HepG2 (cell line): ENCODE measurements around the gene CCN2. TPM values are rescaled to one million over a fixed set of nuclear protein-coding genes. Genes with fewer than 3 reads are reported as not detected.
A peak's percentile ranks its signal among the peaks of the same experiment; 100 is the strongest.

Experiments used
- ARID2 ChIP-seq: sonication (generic); formaldehyde crosslinking; IDR thresholded peaks from 2 replicates; pipeline ENCODE4 v1.8.1; 2022; ENCODE audit warnings: mild to moderate bottlenecking, missing genetic modification reagents, borderline replicate concordance
- CENPT ChIP-seq: sonication (generic); formaldehyde crosslinking; IDR thresholded peaks from 2 replicates; pipeline ENCODE4 v1.8.0; 2022; ENCODE audit warnings: low read depth, mild to moderate bottlenecking, moderate library complexity, missing genetic modification reagents
- HNRNPUL1 ChIP-seq: fragments of 200-400 bp; formaldehyde crosslinking; IDR thresholded peaks from 2 replicates; pipeline ENCODE4 v1.6.1; 2017; ENCODE audit warnings: low read depth, mild to moderate bottlenecking, low read length, moderate library complexity
- MLLT10 ChIP-seq: sonication (generic); formaldehyde crosslinking; IDR thresholded peaks from 2 replicates; pipeline ENCODE4 v1.4.0; 2020; ENCODE audit warnings: missing genetic modification reagents
- NAIF1 ChIP-seq: sonication (generic); formaldehyde crosslinking; IDR thresholded peaks from 2 replicates; pipeline ENCODE4 v1.5.0; 2020; ENCODE audit warnings: mild to moderate bottlenecking, missing genetic modification reagents, borderline replicate concordance
- PHF21A ChIP-seq: sonication (generic); formaldehyde crosslinking; IDR thresholded peaks from 2 replicates; pipeline ENCODE4 v1.5.0; 2020; ENCODE audit warnings: mild to moderate bottlenecking, missing genetic modification reagents
- RXRA ChIP-seq: sonication (generic); formaldehyde crosslinking; IDR thresholded peaks from 2 replicates; pipeline ENCODE4 v1.5.1; 2020; ENCODE audit warnings: missing genetic modification reagents
- SRSF4 ChIP-seq: fragments of 200-400 bp; formaldehyde crosslinking; IDR thresholded peaks from one replicate; pipeline ENCODE4 v1.6.1; 2018; ENCODE audit warnings: mild to moderate bottlenecking, low read depth, low read length, moderate library complexity; ENCODE audit not compliant: poor library complexity, severe bottlenecking
- SUZ12 ChIP-seq: fragments of 150-350 bp; IDR thresholded peaks from 2 replicates; pipeline ENCODE4 v1.6.1; 2014; ENCODE audit warnings: low read depth, low read length
- TARDBP ChIP-seq: sonication (generic); formaldehyde crosslinking; IDR thresholded peaks from 2 replicates; pipeline ENCODE4 v1.8.0; 2022; ENCODE audit warnings: mild to moderate bottlenecking, missing genetic modification reagents
- TCF7L2 ChIP-seq: IDR thresholded peaks from 2 replicates; pipeline ENCODE4 v1.6.1; 2011; ENCODE audit warnings: mild to moderate bottlenecking, low read depth, low read length, moderate library complexity
- THYN1 ChIP-seq: sonication (generic); formaldehyde crosslinking; IDR thresholded peaks from 2 replicates; pipeline ENCODE4 v1.8.1; 2023; ENCODE audit warnings: low read depth, mild to moderate bottlenecking, moderate library complexity, missing genetic modification reagents, borderline replicate concordance
- XRCC5 ChIP-seq: fragments of 200-400 bp; formaldehyde crosslinking; optimal IDR thresholded peaks from 2 replicates; pipeline ENCODE3; 2017; ENCODE audit warnings: mild to moderate bottlenecking, low read length
- ZBTB7A ChIP-seq: sonication (generic); formaldehyde crosslinking; IDR thresholded peaks from 2 replicates; pipeline ENCODE4 v1.8.0; 2022; ENCODE audit warnings: mild to moderate bottlenecking, missing genetic modification reagents
- ZNF333 ChIP-seq: sonication (generic); formaldehyde crosslinking; IDR thresholded peaks from 2 replicates; pipeline ENCODE4 v1.4.0; 2020; ENCODE audit warnings: mild to moderate bottlenecking, missing genetic modification reagents, borderline replicate concordance
- ZNF354B ChIP-seq: sonication (generic); formaldehyde crosslinking; IDR thresholded peaks from 2 replicates; pipeline ENCODE4 v1.8.0; 2022; ENCODE audit warnings: mild to moderate bottlenecking, missing genetic modification reagents
- ZNF451 ChIP-seq: sonication (generic); formaldehyde crosslinking; IDR thresholded peaks from 2 replicates; pipeline ENCODE4 v1.5.0; 2020; ENCODE audit warnings: mild to moderate bottlenecking, missing genetic modification reagents
- ZNF746 ChIP-seq: sonication (generic); formaldehyde crosslinking; IDR thresholded peaks from 2 replicates; pipeline ENCODE4 v1.8.0; 2022; ENCODE audit warnings: mild to moderate bottlenecking, missing genetic modification reagents
- ZSCAN31 ChIP-seq: sonication (generic); formaldehyde crosslinking; IDR thresholded peaks from 2 replicates; pipeline ENCODE4 v1.5.0; 2020; ENCODE audit warnings: low read depth, mild to moderate bottlenecking, missing genetic modification reagents
- ZSCAN9 ChIP-seq: IDR thresholded peaks from 2 replicates; pipeline ENCODE4 v1.6.1; 2016; ENCODE audit warnings: borderline replicate concordance
- polyA plus RNA-seq, 8 experiments: library from polyadenylated mRNA; depleted of rRNA in 3 of 8; stranded (reverse) in 7 of 8; unstranded in 1 of 8; fragments of >200 nt; fragmentation: Illumina TruSeq in 4 of 8; extraction: Trizol in 4 of 8; gene quantifications; 2 replicates each; pipeline versions ENCODE4 v1.2.1 to v1.2.3, GENCODE V29; 2011 to 2016; ENCODE audit warnings: low read depth in 4 of 8, missing spikeins in 1 of 8, mixed read lengths in 1 of 8; ENCODE audit not compliant: insufficient read depth in 1 of 8
- total RNA-seq, 5 experiments: library from RNA; depleted of rRNA; stranded (reverse); fragments of >200 nt; fragmentation: Illumina TruSeq; extraction: Trizol; gene quantifications; 2 replicates each; pipeline ENCODE4 v1.2.3, GENCODE V29; 2016; ENCODE audit warnings: low read depth in 1 of 5
- TF ChIP-seq, protein P1 (sequence below): sonication (generic); formaldehyde crosslinking; IDR thresholded peaks from 2 replicates; pipeline ENCODE4 v1.9.0; 2021; ENCODE audit warnings: missing genetic modification reagents, mild to moderate bottlenecking, borderline replicate concordance
- TF ChIP-seq, protein P2 (sequence below): sonication (generic); formaldehyde crosslinking; IDR thresholded peaks from 2 replicates; pipeline ENCODE4 v1.5.0; 2020; ENCODE audit warnings: mild to moderate bottlenecking, low read depth, missing genetic modification reagents, borderline replicate concordance
- TF ChIP-seq, protein P3 (sequence below): sonication (generic); formaldehyde crosslinking; IDR thresholded peaks from 2 replicates; pipeline ENCODE4 v1.4.0; 2020; ENCODE audit warnings: missing genetic modification reagents
- TF ChIP-seq, protein P4 (sequence below): sonication (generic); formaldehyde crosslinking; IDR thresholded peaks from 2 replicates; pipeline ENCODE4 v1.5.1; 2020; ENCODE audit warnings: mild to moderate bottlenecking, moderate library complexity, missing genetic modification reagents
- TF ChIP-seq, protein P5 (sequence below): sonication (generic); formaldehyde crosslinking; IDR thresholded peaks from 2 replicates; pipeline ENCODE4 v1.8.1; 2022; ENCODE audit warnings: mild to moderate bottlenecking, missing genetic modification reagents

Gene CCN2
- total and polyA plus RNA-seq, 2 of the 13 experiments (the other 11 are each of a cell fraction or from before 2014, with no cell fraction given) = 34.7 to 316 TPM

DNA sequence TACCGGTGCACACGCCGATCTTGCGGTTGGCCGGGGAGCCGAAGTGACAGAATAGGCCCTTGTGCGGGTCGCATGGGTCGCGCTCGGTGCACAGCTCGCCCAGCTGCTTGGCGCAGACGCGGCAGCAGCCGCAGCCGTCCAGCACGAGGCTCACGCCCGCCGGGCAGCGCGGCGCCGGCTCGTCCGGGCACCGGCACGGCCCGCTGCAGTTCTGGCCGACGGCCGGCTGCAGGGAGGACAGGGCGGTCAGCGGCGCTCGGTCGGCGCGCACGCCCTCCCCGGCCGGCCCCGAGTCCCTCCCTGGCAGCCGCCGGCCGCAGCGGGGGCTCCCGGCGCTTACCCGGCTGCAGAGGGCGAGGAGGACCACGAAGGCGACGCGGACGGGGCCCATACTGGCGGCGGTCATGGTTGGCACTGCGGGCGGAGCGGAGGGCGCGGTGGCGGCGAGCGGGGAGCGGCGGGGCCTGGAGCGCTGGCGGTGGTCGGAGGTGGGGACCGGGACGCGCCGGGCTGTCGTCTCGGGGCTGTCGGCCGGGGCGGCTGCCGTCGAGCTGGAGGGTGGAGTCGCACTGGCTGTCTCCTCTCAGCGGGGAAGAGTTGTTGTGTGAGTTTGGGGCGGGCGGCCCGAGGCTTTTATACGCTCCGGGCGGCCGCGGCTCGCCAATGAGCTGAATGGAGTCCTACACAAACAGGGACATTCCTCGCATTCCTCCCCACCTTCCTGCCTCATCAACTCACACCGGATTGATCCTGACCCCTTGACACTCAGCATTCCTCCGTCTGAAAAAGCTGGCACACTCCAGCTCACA lies at the start of gene CCN2 (continued):
- TF ChIP-seq, protein P1, sequence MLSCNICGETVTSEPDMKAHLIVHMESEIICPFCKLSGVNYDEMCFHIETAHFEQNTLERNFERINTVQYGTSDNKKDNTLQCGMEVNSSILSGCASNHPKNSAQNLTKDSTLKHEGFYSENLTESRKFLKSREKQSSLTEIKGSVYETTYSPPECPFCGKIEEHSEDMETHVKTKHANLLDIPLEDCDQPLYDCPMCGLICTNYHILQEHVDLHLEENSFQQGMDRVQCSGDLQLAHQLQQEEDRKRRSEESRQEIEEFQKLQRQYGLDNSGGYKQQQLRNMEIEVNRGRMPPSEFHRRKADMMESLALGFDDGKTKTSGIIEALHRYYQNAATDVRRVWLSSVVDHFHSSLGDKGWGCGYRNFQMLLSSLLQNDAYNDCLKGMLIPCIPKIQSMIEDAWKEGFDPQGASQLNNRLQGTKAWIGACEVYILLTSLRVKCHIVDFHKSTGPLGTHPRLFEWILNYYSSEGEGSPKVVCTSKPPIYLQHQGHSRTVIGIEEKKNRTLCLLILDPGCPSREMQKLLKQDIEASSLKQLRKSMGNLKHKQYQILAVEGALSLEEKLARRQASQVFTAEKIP (CRISPR knock-in tag) = no peak
- TF ChIP-seq RXRA = peak; percentile 93
- TF ChIP-seq SUZ12 = no peak
- TF ChIP-seq THYN1 (CRISPR knock-in tag) = no peak
- TF ChIP-seq XRCC5 = peak; percentile 27
- TF ChIP-seq CENPT (CRISPR knock-in tag) = peak; percentile 89
- TF ChIP-seq ZSCAN9 = peak; percentile 69
- TF ChIP-seq HNRNPUL1 = no peak
- TF ChIP-seq NAIF1 (CRISPR knock-in tag) = peak; percentile 58; the same call in 1 of the 2 replicates
- peak; percentile 82 for TF ChIP-seq TARDBP (CRISPR knock-in tag)
- TF ChIP-seq PHF21A (CRISPR knock-in tag) = peak; percentile 76
- peak; percentile 98 for TF ChIP-seq ZNF746 (CRISPR knock-in tag)
- peak; percentile 97 for TF ChIP-seq SRSF4
- TF ChIP-seq TCF7L2 = no peak
- TF ChIP-seq, protein P2, sequence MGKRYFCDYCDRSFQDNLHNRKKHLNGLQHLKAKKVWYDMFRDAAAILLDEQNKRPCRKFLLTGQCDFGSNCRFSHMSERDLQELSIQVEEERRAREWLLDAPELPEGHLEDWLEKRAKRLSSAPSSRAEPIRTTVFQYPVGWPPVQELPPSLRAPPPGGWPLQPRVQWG (CRISPR knock-in tag) = no peak; the same call in 1 of the 2 replicates
- TF ChIP-seq ZSCAN31 (CRISPR knock-in tag) = peak; percentile 64
- 0 out of 2 replicates have a peak, but pooled peaks have one; percentile 61 for TF ChIP-seq ZBTB7A (CRISPR knock-in tag)
- no peak for TF ChIP-seq MLLT10
- TF ChIP-seq ZNF451 (CRISPR knock-in tag) = peak; percentile 94
- TF ChIP-seq, protein P3, sequence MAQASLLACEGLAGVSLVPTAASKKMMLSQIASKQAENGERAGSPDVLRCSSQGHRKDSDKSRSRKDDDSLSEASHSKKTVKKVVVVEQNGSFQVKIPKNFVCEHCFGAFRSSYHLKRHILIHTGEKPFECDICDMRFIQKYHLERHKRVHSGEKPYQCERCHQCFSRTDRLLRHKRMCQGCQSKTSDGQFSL = no peak; the same call in 1 of the 2 replicates
- TF ChIP-seq ZNF333 (CRISPR knock-in tag) = no peak
- TF ChIP-seq, protein P4, sequence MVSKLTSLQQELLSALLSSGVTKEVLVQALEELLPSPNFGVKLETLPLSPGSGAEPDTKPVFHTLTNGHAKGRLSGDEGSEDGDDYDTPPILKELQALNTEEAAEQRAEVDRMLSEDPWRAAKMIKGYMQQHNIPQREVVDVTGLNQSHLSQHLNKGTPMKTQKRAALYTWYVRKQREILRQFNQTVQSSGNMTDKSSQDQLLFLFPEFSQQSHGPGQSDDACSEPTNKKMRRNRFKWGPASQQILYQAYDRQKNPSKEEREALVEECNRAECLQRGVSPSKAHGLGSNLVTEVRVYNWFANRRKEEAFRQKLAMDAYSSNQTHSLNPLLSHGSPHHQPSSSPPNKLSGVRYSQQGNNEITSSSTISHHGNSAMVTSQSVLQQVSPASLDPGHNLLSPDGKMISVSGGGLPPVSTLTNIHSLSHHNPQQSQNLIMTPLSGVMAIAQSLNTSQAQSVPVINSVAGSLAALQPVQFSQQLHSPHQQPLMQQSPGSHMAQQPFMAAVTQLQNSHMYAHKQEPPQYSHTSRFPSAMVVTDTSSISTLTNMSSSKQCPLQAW (CRISPR knock-in tag) = peak; percentile 87; the same call in 1 of the 2 replicates
- peak; percentile 77; the same call in 1 of the 2 replicates for TF ChIP-seq ARID2
- TF ChIP-seq ZNF354B = no peak; the same call in 1 of the 2 replicates
- TF ChIP-seq, protein P5, sequence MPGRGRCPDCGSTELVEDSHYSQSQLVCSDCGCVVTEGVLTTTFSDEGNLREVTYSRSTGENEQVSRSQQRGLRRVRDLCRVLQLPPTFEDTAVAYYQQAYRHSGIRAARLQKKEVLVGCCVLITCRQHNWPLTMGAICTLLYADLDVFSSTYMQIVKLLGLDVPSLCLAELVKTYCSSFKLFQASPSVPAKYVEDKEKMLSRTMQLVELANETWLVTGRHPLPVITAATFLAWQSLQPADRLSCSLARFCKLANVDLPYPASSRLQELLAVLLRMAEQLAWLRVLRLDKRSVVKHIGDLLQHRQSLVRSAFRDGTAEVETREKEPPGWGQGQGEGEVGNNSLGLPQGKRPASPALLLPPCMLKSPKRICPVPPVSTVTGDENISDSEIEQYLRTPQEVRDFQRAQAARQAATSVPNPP (CRISPR knock-in tag) = peak; percentile 46; the same call in 1 of the 2 replicates
